SK-N-SH treated with all-trans-retinoic acid at 6 μM for 48 hours (cell line): ENCODE data around the gene NEIL3.

Source experiments
- ATAC-seq: fragments of 200-7000 bp; cut with Tn5 transposase; 3 replicates; pipeline ENCODE4 v1.9.1; 2020; ENCODE audit warnings: mild to moderate bottlenecking, moderate library complexity
- ARNTL ChIP-seq: fragments of 450-650 bp; formaldehyde crosslinking; IDR thresholded peaks from 2 replicates; pipeline ENCODE4 v1.5.0; 2020; ENCODE audit warnings: low read depth, mild to moderate bottlenecking, moderate library complexity, borderline replicate concordance
- BACH2 ChIP-seq: fragments of 250-450 bp; sonication (Bioruptor Pico); IDR thresholded peaks from 2 replicates; pipeline ENCODE4 v1.9.0; 2021; ENCODE audit warnings: mild to moderate bottlenecking, borderline replicate concordance
- CREB5 ChIP-seq: fragments of 250-450 bp; sonication (Bioruptor Pico); IDR thresholded peaks from 2 replicates; pipeline ENCODE4 v1.5.1; 2020; ENCODE audit warnings: low read depth, mild to moderate bottlenecking, moderate library complexity
- CSDC2 ChIP-seq: fragments of 250-450 bp; sonication (Bioruptor Pico); IDR thresholded peaks from 2 replicates; pipeline ENCODE4 v1.5.0; 2020; ENCODE audit warnings: mild to moderate bottlenecking, moderate library complexity
- GLIS3 ChIP-seq: fragments of 250-450 bp; sonication (Bioruptor Pico); IDR thresholded peaks from 2 replicates; pipeline ENCODE4 v1.5.0; 2020; ENCODE audit warnings: mild to moderate bottlenecking, moderate library complexity
- ISL1 ChIP-seq: fragments of 250-450 bp; sonication (Bioruptor Pico); IDR thresholded peaks from 2 replicates; pipeline ENCODE4 v2.1.2; 2022; ENCODE audit warnings: mild to moderate bottlenecking, moderate library complexity
- OSR1 ChIP-seq: fragments of 250-450 bp; sonication (Bioruptor Pico); IDR thresholded peaks from 2 replicates; pipeline ENCODE4 v1.8.0; 2022; ENCODE audit warnings: moderate library complexity, mild to moderate bottlenecking, inconsistent platforms
- PATZ1 ChIP-seq: fragments of 250-450 bp; sonication (Bioruptor Pico); IDR thresholded peaks from 2 replicates; pipeline ENCODE4 v1.8.0; 2020; ENCODE audit warnings: mild to moderate bottlenecking, moderate library complexity, borderline replicate concordance
- POU6F1 ChIP-seq: fragments of 250-450 bp; sonication (Bioruptor Pico); IDR thresholded peaks from 2 replicates; pipeline ENCODE4 v1.8.0; 2021; ENCODE audit warnings: low read depth, mild to moderate bottlenecking, moderate library complexity, borderline replicate concordance
- RARB ChIP-seq: fragments of 250-450 bp; sonication (Bioruptor Pico); IDR thresholded peaks from 2 replicates; pipeline ENCODE4 v1.8.0; 2021; ENCODE audit warnings: mild to moderate bottlenecking, moderate library complexity
- SNAI2 ChIP-seq: fragments of 250-450 bp; sonication (Bioruptor Pico); IDR thresholded peaks from 2 replicates; pipeline ENCODE4 v1.5.0; 2020; ENCODE audit warnings: mild to moderate bottlenecking, moderate library complexity
- TCF4 ChIP-seq: fragments of 250-450 bp; sonication (Bioruptor Pico); IDR thresholded peaks from 2 replicates; pipeline ENCODE4 v1.8.0; 2021; ENCODE audit warnings: mild to moderate bottlenecking, moderate library complexity, borderline replicate concordance
- TOX ChIP-seq: fragments of 250-450 bp; sonication (Bioruptor Pico); IDR thresholded peaks from 2 replicates; pipeline ENCODE4 v1.8.0; 2021; ENCODE audit warnings: mild to moderate bottlenecking, moderate library complexity, borderline replicate concordance
- TSHZ2 ChIP-seq: fragments of 250-450 bp; sonication (Bioruptor Pico); IDR thresholded peaks from 2 replicates; pipeline ENCODE4 v1.5.0; 2020; ENCODE audit warnings: mild to moderate bottlenecking, moderate library complexity
- ZC3H10 ChIP-seq: fragments of 250-450 bp; sonication (Bioruptor Pico); IDR thresholded peaks from 2 replicates; pipeline ENCODE4 v1.5.1; 2021; ENCODE audit warnings: mild to moderate bottlenecking, moderate library complexity
- ZFP3 ChIP-seq: fragments of 250-450 bp; sonication (Bioruptor Pico); IDR thresholded peaks from 2 replicates; pipeline ENCODE4 v1.5.0; 2020; ENCODE audit warnings: mild to moderate bottlenecking, moderate library complexity
- ZFP30 ChIP-seq: fragments of 450-650 bp; formaldehyde crosslinking; IDR thresholded peaks from 2 replicates; pipeline ENCODE4 v1.5.0; 2022; ENCODE audit warnings: mild to moderate bottlenecking, moderate library complexity
- ZNF565 ChIP-seq: fragments of 450-650 bp; formaldehyde crosslinking; conservative IDR thresholded peaks from 2 replicates; pipeline ENCODE4 v1.5.0; 2020; ENCODE audit warnings: low read depth, mild to moderate bottlenecking, moderate library complexity
- ZNF70 ChIP-seq: fragments of 450-650 bp; formaldehyde crosslinking; IDR thresholded peaks from 2 replicates; pipeline ENCODE4 v1.5.0; 2020; ENCODE audit warnings: mild to moderate bottlenecking, moderate library complexity

The NEIL3 gene

GRCh38 chr4:177281351-177281909 lies 28.2 kb upstream of the NEIL3 start (continued):
- TF ChIP-seq CREB5, result no peak
- no peak for TF ChIP-seq ZNF565 (CRISPR knock-in tag)
- no peak for TF ChIP-seq RARB (CRISPR knock-in tag)
- no peak for TF ChIP-seq GLIS3 (CRISPR knock-in tag)
- TF ChIP-seq SNAI2, result no peak
- no peak for TF ChIP-seq TOX (CRISPR knock-in tag)
- no peak for TF ChIP-seq PATZ1 (CRISPR knock-in tag)
- no peak for TF ChIP-seq CSDC2
- no peak for TF ChIP-seq BACH2 (CRISPR knock-in tag)
- TF ChIP-seq ARNTL (CRISPR knock-in tag), result no peak
- no peak for TF ChIP-seq ZFP30
- no peak for TF ChIP-seq ZC3H10 (CRISPR knock-in tag)
- no peak for TF ChIP-seq OSR1 (CRISPR knock-in tag)

GRCh38 chr4:177282284-177282835 lies 27.3 kb upstream of the NEIL3 start:
- peak; percentile 11; the same call in 2 of the 3 replicates for ATAC-seq
- TF ChIP-seq POU6F1, result no peak
- TF ChIP-seq ZNF70 (CRISPR knock-in tag), result no peak
- TF ChIP-seq TSHZ2 (CRISPR knock-in tag), result no peak
- no peak for TF ChIP-seq PATZ1 (CRISPR knock-in tag)
- TF ChIP-seq ARNTL (CRISPR knock-in tag), result no peak
- no peak for TF ChIP-seq RARB (CRISPR knock-in tag)
- TF ChIP-seq ZFP30, result no peak
- TF ChIP-seq ZNF565 (CRISPR knock-in tag), result no peak
- no peak for TF ChIP-seq ISL1 (CRISPR knock-in tag)

- ATAC-seq, result peak; percentile 95
Observed at GRCh38 chr4:177283167-177283566, 26.5 kb upstream of the NEIL3 start.

More at GRCh38 chr4:177283167-177283566, 26.5 kb upstream of the NEIL3 start:
- TF ChIP-seq TCF4 (CRISPR knock-in tag) (no peak), POU6F1 (no peak), CSDC2 (no peak), RARB (CRISPR knock-in tag) (no peak), ZFP3 (CRISPR knock-in tag) (no peak), ARNTL (CRISPR knock-in tag) (no peak)
